ENCODE results near the gene TP53RK. TPM values are rescaled to one million over a fixed set of nuclear protein-coding genes. Genes with fewer than 3 reads are reported as not detected.

TP53RK gene
- total RNA-seq, 1 donor from 2014 or later, result 11.9 TPM

DNA sequence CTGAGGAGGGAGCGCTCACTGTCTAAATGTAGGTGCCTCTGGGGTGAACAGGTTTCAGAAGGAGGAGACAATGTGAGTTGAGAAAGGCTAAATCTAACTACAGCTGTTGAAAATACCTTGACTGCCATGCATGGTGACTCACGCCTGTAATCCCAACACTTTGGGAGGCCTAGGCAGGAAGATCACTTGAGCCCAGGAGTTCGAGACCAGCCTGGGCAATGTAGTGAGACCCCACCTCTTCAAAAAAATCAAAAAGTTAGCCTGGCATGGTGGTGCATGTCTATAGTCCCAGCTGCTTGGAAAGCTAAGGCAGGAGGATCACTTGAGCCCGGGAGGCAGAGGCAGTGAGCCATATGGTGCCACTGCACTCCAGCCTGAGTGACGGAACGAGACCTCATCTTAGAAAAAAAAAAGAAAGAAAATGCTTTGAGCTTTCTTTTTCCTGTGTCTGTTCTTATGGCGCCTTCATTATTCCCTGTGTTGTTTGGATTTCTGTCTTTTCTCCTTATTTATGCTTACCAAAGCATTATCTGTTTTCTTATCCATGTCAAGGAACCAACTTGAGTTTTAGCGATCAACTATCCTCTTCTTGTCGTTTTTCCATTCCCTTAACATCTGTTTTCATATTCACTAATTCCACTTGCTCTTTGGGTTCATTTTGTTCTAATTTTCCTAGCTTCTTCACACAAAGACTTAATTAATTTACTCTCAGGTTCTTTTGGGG, 28.7 kb upstream of the TP53RK start:
- intact Hi-C loops (cut with DNase I), result no loop called here
- ATAC-seq, result no peak
- H3K9me3 ChIP-seq, result peaks cover 14% of the 10 kb centered on the region

DNA sequence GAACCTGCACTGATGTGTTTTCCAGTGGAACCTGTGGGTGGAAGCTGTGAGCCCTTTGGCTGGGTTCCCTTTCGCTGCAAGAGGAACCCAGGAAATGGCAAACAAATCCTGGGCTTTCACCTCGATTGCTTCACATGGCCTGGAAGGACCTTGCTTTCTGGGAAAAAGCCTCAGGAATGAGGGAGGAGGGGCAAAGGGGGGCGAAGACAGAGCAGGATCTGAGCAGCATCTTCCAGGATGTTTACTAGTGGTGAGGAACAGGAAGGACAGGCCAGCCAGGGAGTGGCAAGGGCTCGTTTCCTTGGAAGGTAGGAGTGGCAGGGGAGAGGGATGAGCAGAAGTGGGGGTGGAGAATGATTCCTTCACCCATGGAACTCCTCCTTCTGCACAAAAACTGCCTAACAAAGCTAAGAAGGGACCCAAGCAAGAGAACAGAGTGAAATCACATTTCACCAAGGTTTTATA, 26.1 kb upstream of the TP53RK start:
- ATAC-seq, result peak; percentile 23 to 54
- Histone ChIP-seq H3K9me3 (peaks cover 4% of the 10 kb centered on the region), H3K27ac (no peak overlapping the region), H3K36me3 (no peaks in the 10 kb centered on the region), H3K4me3 (no peak overlapping the region), H3K27me3 (ENCODE audit: low read depth) (no peaks in the 10 kb centered on the region), H3K4me1 (peaks cover 29% of the 10 kb centered on the region)
- TF ChIP-seq, protein P1, sequence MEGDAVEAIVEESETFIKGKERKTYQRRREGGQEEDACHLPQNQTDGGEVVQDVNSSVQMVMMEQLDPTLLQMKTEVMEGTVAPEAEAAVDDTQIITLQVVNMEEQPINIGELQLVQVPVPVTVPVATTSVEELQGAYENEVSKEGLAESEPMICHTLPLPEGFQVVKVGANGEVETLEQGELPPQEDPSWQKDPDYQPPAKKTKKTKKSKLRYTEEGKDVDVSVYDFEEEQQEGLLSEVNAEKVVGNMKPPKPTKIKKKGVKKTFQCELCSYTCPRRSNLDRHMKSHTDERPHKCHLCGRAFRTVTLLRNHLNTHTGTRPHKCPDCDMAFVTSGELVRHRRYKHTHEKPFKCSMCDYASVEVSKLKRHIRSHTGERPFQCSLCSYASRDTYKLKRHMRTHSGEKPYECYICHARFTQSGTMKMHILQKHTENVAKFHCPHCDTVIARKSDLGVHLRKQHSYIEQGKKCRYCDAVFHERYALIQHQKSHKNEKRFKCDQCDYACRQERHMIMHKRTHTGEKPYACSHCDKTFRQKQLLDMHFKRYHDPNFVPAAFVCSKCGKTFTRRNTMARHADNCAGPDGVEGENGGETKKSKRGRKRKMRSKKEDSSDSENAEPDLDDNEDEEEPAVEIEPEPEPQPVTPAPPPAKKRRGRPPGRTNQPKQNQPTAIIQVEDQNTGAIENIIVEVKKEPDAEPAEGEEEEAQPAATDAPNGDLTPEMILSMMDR (IDR thresholded peaks at IDR 0.05), result no peak
- no peak for DNase-seq
- intact Hi-C loops (cut with DNase I), result no loop called here

More for the DNA sequence above, 28.7 kb upstream of the TP53RK start:
- TF ChIP-seq, protein P1 (IDR thresholded peaks at IDR 0.05), result no peak
- Histone ChIP-seq H3K4me1 (peaks cover 18% of the 10 kb centered on the region), H3K4me3 (no peak overlapping the region), H3K27ac (no peak overlapping the region), H3K36me3 (no peaks in the 10 kb centered on the region), H3K27me3 (ENCODE audit: low read depth) (no peaks in the 10 kb centered on the region)
- DNase-seq, result no peak

DNA sequence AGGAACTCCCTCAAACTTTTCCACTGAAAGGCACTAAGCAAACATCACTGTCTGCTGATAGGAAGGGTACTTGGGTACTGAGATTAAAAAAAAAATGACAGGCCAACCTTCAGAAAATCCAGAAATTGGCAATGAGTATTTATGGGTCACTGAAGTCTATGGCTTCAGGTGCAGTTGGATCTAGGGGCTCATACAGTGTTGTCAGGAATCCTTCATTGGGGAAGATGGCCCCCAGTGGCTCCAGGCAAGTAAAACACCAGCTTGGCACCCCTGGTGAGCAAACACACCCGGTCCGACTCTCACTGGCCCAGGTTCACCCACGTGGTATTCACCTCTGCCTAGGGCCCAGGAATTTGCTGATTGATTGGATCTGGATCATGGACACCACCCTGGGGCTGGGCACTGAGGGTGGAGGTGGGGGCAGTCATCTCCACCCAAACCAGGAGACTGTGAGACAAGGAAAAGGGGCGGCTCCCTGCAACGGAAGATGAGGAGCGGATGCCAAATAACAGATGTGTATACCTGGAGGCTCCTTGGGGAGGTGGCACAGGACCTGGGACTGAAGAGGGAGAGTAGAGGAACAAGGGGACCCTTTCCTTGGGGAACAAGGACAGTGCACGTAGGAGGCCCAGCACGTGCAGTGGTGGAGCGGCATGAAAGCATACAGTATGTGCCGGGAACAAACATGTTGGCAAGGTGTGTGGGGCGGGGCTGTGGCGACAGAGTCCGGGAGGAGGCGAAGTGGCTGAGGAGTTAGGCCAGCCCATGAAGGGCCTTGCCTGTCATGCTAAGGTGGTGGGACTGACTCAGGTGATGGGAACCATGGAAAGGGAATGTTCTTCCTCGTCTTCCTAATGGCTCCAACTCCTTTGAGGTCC, 25.0 kb upstream of the TP53RK start:
- Histone ChIP-seq H3K36me3 (no peaks in the 10 kb centered on the region), H3K4me3 (no peak overlapping the region), H3K27me3 (ENCODE audit: low read depth) (no peaks in the 10 kb centered on the region), H3K27ac (no peak overlapping the region), H3K9me3 (no peaks in the 10 kb centered on the region), H3K4me1 (peaks cover 35% of the 10 kb centered on the region)
- ATAC-seq (peak; percentile 16 to 25), DNase-seq (no peak)
- intact Hi-C loops (cut with DNase I), result no loop called here
- TF ChIP-seq, protein P1 (IDR thresholded peaks at IDR 0.05), result no peak

DNA sequence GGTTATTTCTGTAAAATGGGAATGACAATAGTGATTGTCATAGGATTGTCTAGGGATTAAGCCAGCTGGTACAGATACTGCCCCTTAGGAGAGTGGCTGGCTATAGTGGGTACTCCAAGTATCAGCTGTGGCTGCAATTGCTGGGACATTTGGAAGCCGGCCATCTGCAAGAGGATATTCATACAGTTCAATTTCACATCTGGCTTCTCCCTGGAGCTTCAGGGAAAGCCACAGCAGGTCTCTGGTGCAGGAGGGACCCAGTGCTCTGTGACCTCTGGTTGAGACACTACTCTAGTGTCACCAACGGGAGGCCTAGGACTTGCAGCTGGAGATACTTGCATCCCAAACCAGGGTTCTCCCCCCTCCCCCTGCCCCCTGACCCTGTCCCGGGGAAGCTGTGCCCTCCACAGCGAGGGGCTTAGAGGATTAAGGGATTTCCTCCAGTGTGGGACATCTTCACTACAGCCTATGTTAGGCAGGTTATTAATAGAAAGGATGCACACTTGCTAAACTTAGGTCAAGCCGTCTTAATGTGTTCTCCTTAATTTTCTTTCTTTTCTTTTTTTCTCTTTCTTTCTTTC, 22.9 kb upstream of the TP53RK start:
- no peaks in the 10 kb centered on the region for H3K27me3 ChIP-seq (ENCODE audit: low read depth)
- H3K9me3 ChIP-seq, result no peaks in the 10 kb centered on the region
- TF ChIP-seq, protein P1 (IDR thresholded peaks at IDR 0.05), result no peak
- no peak overlapping the region for H3K4me3 ChIP-seq
- H3K36me3 ChIP-seq, result no peaks in the 10 kb centered on the region
- DNase-seq (no peak), ATAC-seq (no peak)
- intact Hi-C loops (cut with DNase I), result no loop called here
- H3K4me1 ChIP-seq, result peaks cover 35% of the 10 kb centered on the region
- H3K27ac ChIP-seq, result no peak overlapping the region

DNA sequence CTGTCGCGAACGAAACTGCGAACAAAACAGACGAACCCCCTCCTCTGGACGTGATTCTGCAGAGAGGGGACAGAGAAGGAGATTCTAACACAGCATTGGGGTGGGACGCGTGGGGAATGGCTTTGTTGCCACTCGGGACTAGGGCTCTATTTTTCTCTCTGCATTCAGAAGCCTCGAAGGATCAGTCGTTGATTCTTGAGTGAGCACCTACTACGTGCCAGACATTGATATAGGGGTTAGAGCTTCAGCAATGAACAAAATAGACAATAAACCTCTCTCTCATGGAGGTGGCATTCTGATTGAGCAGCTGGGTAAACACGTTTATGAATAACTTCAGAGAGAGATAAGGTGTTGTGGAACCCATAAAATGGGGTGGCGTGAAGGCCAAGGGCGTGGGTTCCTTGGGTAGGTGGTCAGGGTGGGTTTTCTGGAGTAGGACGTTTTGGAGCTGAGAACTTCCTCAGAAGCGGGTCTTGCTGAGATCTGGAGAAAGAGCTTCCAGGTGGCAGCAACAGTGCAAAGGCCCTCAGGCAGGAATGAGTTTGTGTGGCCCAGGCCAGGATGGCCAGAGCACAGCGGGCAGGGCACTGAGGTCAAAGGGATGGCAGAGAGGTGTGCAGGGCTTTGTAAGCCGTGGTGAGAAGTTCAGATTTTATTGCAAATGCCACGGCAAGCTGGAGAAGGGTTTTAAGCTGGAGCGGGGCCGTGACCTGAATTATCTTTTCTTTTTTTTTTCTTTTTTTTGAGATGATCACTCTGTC, 21.1 kb upstream of the TP53RK start:
- TF ChIP-seq, protein P1 (IDR thresholded peaks at IDR 0.05), result no peak
- H3K4me3 ChIP-seq, result peak overlapping the region; percentile 70
- peaks cover 28% of the 10 kb centered on the region for H3K4me1 ChIP-seq
- peak overlapping the region; percentile 83 for H3K27ac ChIP-seq
- ATAC-seq (no peak), DNase-seq (no peak)
- intact Hi-C loops (cut with DNase I), result no loop called here
- no peaks in the 10 kb centered on the region for H3K27me3 ChIP-seq (ENCODE audit: low read depth)
- no peaks in the 10 kb centered on the region for H3K36me3 ChIP-seq
- H3K9me3 ChIP-seq, result no peaks in the 10 kb centered on the region

Measured in lower lobe of right lung (tissue), 2 donors.